Heart right ventricle (tissue), 16 donors: ENCODE measurements around the gene OVCH2. TPM values are rescaled to one million over a fixed set of nuclear protein-coding genes. Genes with fewer than 3 reads are reported as not detected.
A peak's percentile ranks its signal among the peaks of the same experiment; 100 is the strongest.
"Not testable (repeated sequence)": the region's sequence is repeated elsewhere in the genome, so short reads cannot be mapped to it uniquely, and the experiment has no call there.

Experiments
- ATAC-seq, 8 donors: fragments of 200-7000 bp; cut with Tn5 transposase; one replicate each; pipeline ENCODE4 v1.9.1; 2020; ENCODE audit warnings: mild to moderate bottlenecking in 8 of 8, moderate library complexity in 8 of 8, moderate number of reproducible peaks in 1 of 8
- DNase-seq, 2 donors: peaks; one replicate each; pipeline ENCODE4 v3.0.0-alpha.2; 2020
- H3K27ac ChIP-seq, 10 donors: fragments of 200-600 bp; sonication (generic) in 2 of 10; one replicate each; pipeline versions ENCODE4 v1.5.0 to v1.8.0; 2020 to 2022; ENCODE audit warnings: mild to moderate bottlenecking in 3 of 10
- H3K27me3 ChIP-seq, 7 donors: fragments of 200-600 bp; one replicate each; pipeline ENCODE4 v1.8.0; 2021 to 2022; ENCODE audit warnings: mild to moderate bottlenecking in 2 of 7
- H3K36me3 ChIP-seq, 9 donors: fragments of 200-600 bp; sonication (generic) in 1 of 9; one replicate each; pipeline versions ENCODE4 v1.5.0 to v1.8.0; 2020 to 2022; ENCODE audit warnings: mild to moderate bottlenecking in 2 of 9
- H3K4me1 ChIP-seq, 9 donors: fragments of 200-600 bp; sonication (generic) in 1 of 9; one replicate each; pipeline versions ENCODE4 v1.5.0 to v1.8.0; 2020 to 2022; ENCODE audit warnings: mild to moderate bottlenecking in 4 of 9
- H3K4me3 ChIP-seq, 10 donors: fragments of 200-600 bp; sonication (generic) in 2 of 10; one replicate each; pipeline versions ENCODE4 v1.5.0 to v1.8.0; 2020 to 2022; ENCODE audit warnings: mild to moderate bottlenecking in 7 of 10, moderate library complexity in 2 of 10
- H3K9me3 ChIP-seq, 11 donors: fragments of 200-600 bp in 10 of 11; sonication (generic) in 2 of 11; one replicate each; pipeline versions ENCODE4 v1.5.0 to v1.8.0; 2013 to 2022; ENCODE audit warnings: mild to moderate bottlenecking in 2 of 11, control low read depth in 1 of 11, moderate library complexity in 1 of 11
- CTCF ChIP-seq, 9 donors: fragments of 200-600 bp; sonication (generic) in 2 of 9; IDR thresholded peaks; one replicate each; pipeline versions ENCODE4 v1.5.0 to v1.8.0; 2021 to 2022; ENCODE audit warnings: antibody characterized with exemption in 9 of 9, mild to moderate bottlenecking in 5 of 9, moderate library complexity in 1 of 9
- WGBS, 2 donors: extraction: QIAGEN DNeasy Blood & Tissue Kit; methylation state at CpG; one replicate each; pipeline ENCODE4 v1.1.7; 2013; ENCODE audit warnings: inconsistent platforms in 1 of 2; 5-methylcytosine and 5-hydroxymethylcytosine counted together
- intact Hi-C, 10 donors: fragments of 100-400 bp; cut with DNase I; formaldehyde crosslinking; loops; one replicate each; pipeline versions ENCODE4 v1.11.1 to v1.14.2; 2022
- polyA plus RNA-seq, 2 donors: library from polyadenylated mRNA; stranded (reverse); fragments of 200-250 nt; gene quantifications; one replicate each; pipeline ENCODE4 v1.2.3, GENCODE V29; 2013
- total RNA-seq, 10 donors: library from RNA; stranded (reverse); fragmentation: NEBNext Ultra II Directional in 3 of 10; extraction: Animal tissue kit (Norgen Biotek cat#: 25700) in 3 of 10; gene quantifications; one replicate each; pipeline versions ENCODE4 v1.2.1 to v1.2.4, GENCODE V29; 2021 to 2023
- donor health status: Arrhythmogenic right ventricular cardiomyopathy.
- donor health status: ischemic (EF 13 %, LVEDD 7.1; RV severe dilation, severe dysfunction).
- donor health status: healthy with polysubstance abuse.
- donor health status: DM: no; HTN: yes; CAD: no.
- donor health status: DM: no; HTN: no; CAD: no.
- donor health status: ischemic (EF 25% LVEDD 6.9; RV normal size, moderate dysfunction).
- donor health status: ischemic (EF 25% LVEDD 5.7; RV mildly dilated, moderate dysfunction).
- donor health status: healthy.
- donor health status: DM: yes; HTN: yes; CAD: no.
- donor health status: Ischemic cardiomyopathy.
- donor health status: ischemic (EF 35%, LVEDD 5.7; RV mildly dilated, moderate dysfunction).
- donor health status: nonischemic (EF 11% LVEDD 7.7; RV severe dilation, severe dysfunction).
- donor health status: DM: yes; HTN: yes; CAD: no.
- donor health status: PGD.
- donor health status: ischemic (EF 29% LVEDD 5.4; RV normal size, mild dysfunction).
- donor health status: nonischemic (EF 23%, LVEDD 6.1; RV moderate dilation, normal function).

Gene OVCH2
- total and polyA plus RNA-seq, 12 donors, result not detected

GRCh38 chr11:7664867-7665266, 41.4 kb downstream of the OVCH2 start:
- TF ChIP-seq CTCF (IDR thresholded peaks at IDR 0.05), result no peak
- 81 to 94% methylated on average over 6 of the region's 6 CpGs for WGBS, 2 donors
- intact Hi-C loops, result loop anchor here in 7 of 10 donors (2.0 to 5.0 kb wide), 5 partner anchors 88 to 153 kb away; partner anchors contain the start of gene PPFIBP2 (in 1 of the 7)
- no peak for DNase-seq
- no peaks in the 10 kb centered on the region for H3K27me3 ChIP-seq
- no peak overlapping the region for H3K4me3 ChIP-seq
- no peak overlapping the region for H3K27ac ChIP-seq
- no peak for ATAC-seq
- H3K36me3 ChIP-seq, result peaks cover 0 to 20% (median 0%) of the 10 kb centered on the region in 9 donors
- no peaks in the 10 kb centered on the region for H3K9me3 ChIP-seq
- peaks cover 0 to 3% (median 0%) of the 10 kb centered on the region in 9 donors for H3K4me1 ChIP-seq

- H3K27me3 ChIP-seq, H3K4me3 ChIP-seq, ATAC-seq, H3K9me3 ChIP-seq, H3K4me1 ChIP-seq, DNase-seq, H3K27ac ChIP-seq, intact Hi-C loops: not testable (repeated sequence)
- H3K36me3 ChIP-seq, result peaks cover 0 to 20% (median 0%) of the 10 kb centered on the region in 9 donors
- WGBS, 2 donors, result 90 to 91% methylated on average over 10 to 16 of the region's 16 CpGs
Measured at GRCh38 chr11:7663531-7663930, 42.7 kb downstream of the OVCH2 start.

GRCh38 chr11:7657306-7658025, 48.8 kb downstream of the OVCH2 start:
- ATAC-seq (peak; percentile 87 to 95 (median 92)), DNase-seq (peak; percentile 48 to 53)
- TF ChIP-seq CTCF (IDR thresholded peaks at IDR 0.05), result peak in 8 of 9 donors; percentile 27 to 70 (median 57)
- peaks cover 0 to 44% (median 21%) of the 10 kb centered on the region in 9 donors for H3K36me3 ChIP-seq
- peaks cover 0 to 19% (median 12%) of the 10 kb centered on the region in 9 donors for H3K4me1 ChIP-seq
- H3K4me3 ChIP-seq, result no peak overlapping the region
- H3K9me3 ChIP-seq, result no peaks in the 10 kb centered on the region
- WGBS, 2 donors, result 58 to 60% methylated on average over 15 of the region's 15 CpGs
- peak overlapping the region in 2 of 10 donors; percentile 71 for H3K27ac ChIP-seq
- no peaks in the 10 kb centered on the region for H3K27me3 ChIP-seq
- intact Hi-C loops, result loop anchor here in 6 of 10 donors (1.0 to 10.0 kb wide), 7 partner anchors 83 to 213 kb away; partner anchors contain the start of gene PPFIBP2 (in 3 of the 6)

- DNase-seq (no peak), ATAC-seq (peak in 5 of 8 donors; percentile 29 to 48 (median 34))
- Histone ChIP-seq H3K9me3 (no peaks in the 10 kb centered on the region), H3K4me3 (no peak overlapping the region), H3K36me3 (peaks cover 0 to 51% (median 29%) of the 10 kb centered on the region in 9 donors), H3K27me3 (no peaks in the 10 kb centered on the region), H3K4me1 (peaks cover 0 to 19% (median 12%) of the 10 kb centered on the region in 9 donors), H3K27ac (peak overlapping the region in 9 of 10 donors; percentile 25 to 71 (median 70))
- no peak for TF ChIP-seq CTCF (IDR thresholded peaks at IDR 0.05)
- intact Hi-C loops, result loop anchor here in 6 of 10 donors (1.0 to 10.0 kb wide), 7 partner anchors 82 to 212 kb away; partner anchors contain the start of gene PPFIBP2 (in 3 of the 6)
- 70 to 75% methylated on average over 11 of the region's 11 CpGs for WGBS, 2 donors
Measured at GRCh38 chr11:7656704-7657103, 49.6 kb downstream of the OVCH2 start.
